Fibroblast of pulmonary artery (primary cell): ENCODE data around the gene ANXA8.
"Not testable (repeated sequence)": the region's sequence is repeated elsewhere in the genome, so short reads cannot be mapped to it uniquely, and the experiment has no call there.

Experiments used
- DNase-seq: peaks from one replicate; pipeline ENCODE4 v3.0.0-alpha.2; 2010; ENCODE audit warnings: low read depth
- H3K4me3 ChIP-seq: replicated peaks from 2 replicates; pipeline ENCODE4 v1.5.1; 2011; ENCODE audit warnings: low read depth, mild to moderate bottlenecking, control low read depth, low read length, moderate library complexity
- TF ChIP-seq, protein P1 (sequence below): IDR thresholded peaks from 2 replicates; pipeline ENCODE4 v1.5.1; 2011; ENCODE audit warnings: mild to moderate bottlenecking, control low read depth, low read length, inconsistent platforms; ENCODE audit errors: missing control alignments

The ANXA8 gene

DNA sequence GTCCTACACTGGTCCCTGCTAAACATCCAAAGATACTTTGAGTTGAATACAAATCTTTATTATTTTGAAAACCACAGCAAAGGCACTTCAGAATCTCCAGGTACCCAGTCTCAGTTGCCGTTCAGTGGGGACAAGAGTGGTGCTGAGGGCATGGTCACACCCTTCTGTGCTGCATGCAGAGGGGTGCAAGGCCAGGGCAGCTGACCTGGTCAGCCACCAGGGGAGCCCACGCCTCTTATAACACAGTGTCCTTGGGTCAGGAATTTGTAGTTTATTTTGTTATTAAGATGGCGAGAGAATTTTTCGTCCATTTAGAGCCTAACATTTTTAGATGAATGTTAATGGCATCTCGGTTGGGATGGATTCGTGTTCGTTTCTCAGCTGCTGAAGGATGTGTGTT is 16.0 kb downstream of the ANXA8 start:
- DNase-seq, H3K4me3 ChIP-seq: not testable (repeated sequence)

DNA sequence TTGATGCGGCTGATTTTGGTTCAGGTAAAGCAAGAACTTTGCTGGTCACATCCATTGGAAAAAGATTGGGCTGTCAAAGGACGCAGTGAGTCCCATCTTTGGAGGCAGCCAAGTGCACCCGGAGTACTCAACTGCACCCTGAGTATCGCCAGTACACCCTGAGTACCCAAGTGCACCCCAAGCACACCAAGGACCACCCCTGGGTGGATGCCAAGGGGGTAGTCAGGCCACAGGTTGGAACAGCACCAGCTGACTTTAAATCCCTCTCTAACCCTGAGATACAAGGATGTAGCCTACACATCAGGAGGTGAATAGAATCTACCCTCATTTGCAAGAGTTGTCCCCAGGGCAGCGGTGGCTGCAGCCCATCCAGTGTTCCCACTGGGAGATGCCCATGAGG is 16.5 kb downstream of the ANXA8 start:
- not testable (repeated sequence) for DNase-seq, H3K4me3 ChIP-seq

DNA sequence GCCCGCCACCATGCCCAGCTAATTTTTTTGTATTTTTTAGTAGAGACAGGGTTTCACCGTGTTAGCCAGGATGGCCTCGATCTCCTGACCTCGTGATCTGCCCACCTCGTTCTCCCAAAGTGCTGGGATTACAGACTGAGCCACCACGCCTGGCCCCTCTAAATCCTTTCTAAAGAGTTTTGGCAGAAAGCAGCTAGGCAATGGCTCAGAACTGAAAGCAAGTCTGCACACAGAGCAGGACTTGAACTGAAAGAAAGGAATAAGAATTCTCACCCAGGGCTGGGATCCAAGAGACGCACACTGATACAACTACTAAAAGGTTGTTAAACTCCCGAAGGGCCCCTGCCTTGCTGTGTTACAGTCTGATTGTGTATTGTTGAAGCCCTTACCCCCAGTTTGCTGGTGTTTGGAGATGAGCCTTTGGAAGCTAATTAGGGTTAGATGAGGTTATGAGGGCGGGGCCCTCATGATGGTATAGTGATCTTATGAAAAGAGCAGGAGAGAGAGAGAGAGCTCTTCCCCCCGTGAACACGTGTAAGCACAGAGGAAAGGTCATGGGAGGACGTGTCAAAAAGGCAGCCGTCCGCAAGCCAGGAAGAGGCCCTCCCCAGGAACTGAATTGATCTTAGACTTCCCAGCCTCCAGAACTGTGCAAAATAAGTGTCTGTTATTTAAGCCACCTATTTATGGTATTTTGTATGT is 18.5 kb downstream of the ANXA8 start:
- DNase-seq, H3K4me3 ChIP-seq: not testable (repeated sequence)

- not testable (repeated sequence) for H3K4me3 ChIP-seq, DNase-seq
Observed at GRCh38 chr10:47462577-47463358, 21.1 kb downstream of the ANXA8 start.

GRCh38 chr10:47461261-47461687 is 22.6 kb downstream of the ANXA8 start:
- H3K4me3 ChIP-seq = not testable (repeated sequence)
- TF ChIP-seq, protein P1, sequence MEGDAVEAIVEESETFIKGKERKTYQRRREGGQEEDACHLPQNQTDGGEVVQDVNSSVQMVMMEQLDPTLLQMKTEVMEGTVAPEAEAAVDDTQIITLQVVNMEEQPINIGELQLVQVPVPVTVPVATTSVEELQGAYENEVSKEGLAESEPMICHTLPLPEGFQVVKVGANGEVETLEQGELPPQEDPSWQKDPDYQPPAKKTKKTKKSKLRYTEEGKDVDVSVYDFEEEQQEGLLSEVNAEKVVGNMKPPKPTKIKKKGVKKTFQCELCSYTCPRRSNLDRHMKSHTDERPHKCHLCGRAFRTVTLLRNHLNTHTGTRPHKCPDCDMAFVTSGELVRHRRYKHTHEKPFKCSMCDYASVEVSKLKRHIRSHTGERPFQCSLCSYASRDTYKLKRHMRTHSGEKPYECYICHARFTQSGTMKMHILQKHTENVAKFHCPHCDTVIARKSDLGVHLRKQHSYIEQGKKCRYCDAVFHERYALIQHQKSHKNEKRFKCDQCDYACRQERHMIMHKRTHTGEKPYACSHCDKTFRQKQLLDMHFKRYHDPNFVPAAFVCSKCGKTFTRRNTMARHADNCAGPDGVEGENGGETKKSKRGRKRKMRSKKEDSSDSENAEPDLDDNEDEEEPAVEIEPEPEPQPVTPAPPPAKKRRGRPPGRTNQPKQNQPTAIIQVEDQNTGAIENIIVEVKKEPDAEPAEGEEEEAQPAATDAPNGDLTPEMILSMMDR = peak; percentile 5
- peak; percentile 75 for DNase-seq

- TF ChIP-seq, protein P1 = no peak
- H3K4me3 ChIP-seq = no peak overlapping the region
- peak; percentile 76 for DNase-seq
Observed at GRCh38 chr10:47458466-47459154, 25.3 kb downstream of the ANXA8 start.

DNA sequence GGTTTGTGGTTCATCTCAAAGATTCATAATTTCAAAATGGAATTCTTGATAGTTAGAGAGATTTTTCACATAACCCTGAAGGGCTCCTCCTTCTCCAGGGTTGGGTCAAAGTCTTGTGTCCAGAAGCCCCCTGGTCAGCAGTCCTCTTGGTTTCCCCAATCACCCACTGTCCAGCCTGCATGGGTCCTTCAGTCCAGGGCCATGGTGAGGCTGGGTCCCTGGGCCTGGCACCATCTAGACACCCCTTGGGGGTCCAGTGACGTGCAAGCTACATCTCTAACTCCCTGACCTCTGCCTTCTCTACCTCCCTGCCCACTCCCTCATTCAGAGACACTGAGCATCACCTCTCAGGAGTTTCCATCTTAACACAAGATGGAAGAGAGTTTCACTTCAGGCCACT is 26.1 kb downstream of the ANXA8 start:
- no peak for DNase-seq
- no peak overlapping the region for H3K4me3 ChIP-seq
- TF ChIP-seq, protein P1 = no peak

DNA sequence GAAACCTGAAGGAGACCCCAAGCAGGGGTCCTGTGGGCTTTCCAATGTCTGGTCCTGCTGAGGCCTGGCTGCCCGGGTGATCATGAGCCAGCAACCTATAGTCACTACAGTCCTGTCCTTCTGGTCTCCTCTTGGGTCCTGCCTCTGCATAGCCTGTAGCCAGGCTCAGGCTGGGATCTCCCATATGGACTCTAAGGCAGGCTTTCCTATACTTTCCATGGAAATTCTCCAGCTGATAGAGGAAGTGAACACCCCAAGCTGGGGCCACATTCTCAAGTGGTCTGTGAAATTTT is 26.4 kb downstream of the ANXA8 start:
- DNase-seq = no peak
- TF ChIP-seq, protein P1 = no peak
- no peak overlapping the region for H3K4me3 ChIP-seq
